NAMALWA (cell line): ENCODE measurements around the gene PCED1B.
"Not testable (repeated sequence)": the region's sequence is repeated elsewhere in the genome, so short reads cannot be mapped to it uniquely, and the experiment has no call there.

Experiments
- DNase-seq: peaks from one replicate; pipeline ENCODE4 v3.0.0-alpha.2; 2015; ENCODE audit warnings: low spot score

PCED1B gene

DNA sequence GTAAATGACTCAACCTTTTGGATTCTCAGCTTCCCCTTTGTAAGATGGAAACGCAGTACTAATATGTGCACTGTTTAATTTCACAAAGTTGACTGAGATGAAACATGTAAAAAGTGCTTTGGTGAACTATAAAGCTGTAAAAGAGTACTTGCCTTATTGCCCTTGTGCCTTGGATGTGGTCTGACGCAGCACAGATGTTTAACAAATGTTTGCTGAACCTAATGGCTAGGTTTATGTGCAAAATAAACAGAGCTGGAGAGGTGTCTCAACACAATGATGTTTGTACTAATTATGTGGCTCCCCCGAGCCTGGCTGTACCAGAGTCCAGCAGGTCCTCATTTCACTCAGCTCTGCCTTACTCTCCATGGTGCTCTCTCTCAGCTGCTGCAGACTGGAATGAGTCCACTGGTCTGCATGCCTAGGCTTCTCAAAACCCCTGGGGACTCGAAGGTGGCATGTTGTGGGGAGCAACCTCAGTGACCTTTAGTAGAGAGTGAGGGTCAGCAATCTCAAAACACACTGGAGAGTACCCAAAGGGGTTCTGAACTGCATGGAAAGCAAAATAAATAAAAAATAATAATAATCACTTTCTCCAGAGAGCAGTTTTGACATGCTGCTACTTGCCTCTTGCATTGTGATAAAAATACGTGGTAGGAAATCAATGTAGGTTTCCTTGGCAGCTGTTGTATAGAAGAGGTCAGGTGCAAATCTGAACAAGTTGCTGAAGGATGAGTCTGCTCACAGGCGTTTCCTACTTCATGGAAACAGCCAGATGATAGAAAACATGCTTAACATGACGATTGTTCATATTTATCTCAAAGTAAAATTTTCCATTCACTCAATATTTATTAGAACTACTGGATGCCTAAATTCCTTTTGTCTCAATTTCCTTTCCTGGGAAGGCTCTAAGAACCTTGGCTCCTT is 8.9 kb downstream of the PCED1B start:
- no peak for DNase-seq

DNA sequence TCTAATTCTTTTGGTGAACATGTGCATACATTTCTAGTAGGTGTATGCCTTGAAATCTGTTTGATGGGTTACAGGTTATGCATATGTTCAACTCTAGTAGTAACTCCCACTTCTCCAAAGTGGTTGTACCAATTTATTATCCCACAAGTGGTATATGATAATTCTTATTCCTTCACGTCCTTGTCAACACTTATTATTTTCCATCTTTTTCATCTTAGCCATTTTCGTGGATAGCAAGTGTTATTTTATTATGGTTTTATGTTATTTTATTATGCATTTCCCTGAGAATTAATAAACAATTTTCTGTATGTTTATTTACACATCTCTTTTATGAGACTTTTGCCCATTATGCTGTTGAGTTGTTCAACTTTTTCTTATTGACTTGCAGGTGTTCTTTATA is 11.6 kb downstream of the PCED1B start:
- DNase-seq, result no peak

DNA sequence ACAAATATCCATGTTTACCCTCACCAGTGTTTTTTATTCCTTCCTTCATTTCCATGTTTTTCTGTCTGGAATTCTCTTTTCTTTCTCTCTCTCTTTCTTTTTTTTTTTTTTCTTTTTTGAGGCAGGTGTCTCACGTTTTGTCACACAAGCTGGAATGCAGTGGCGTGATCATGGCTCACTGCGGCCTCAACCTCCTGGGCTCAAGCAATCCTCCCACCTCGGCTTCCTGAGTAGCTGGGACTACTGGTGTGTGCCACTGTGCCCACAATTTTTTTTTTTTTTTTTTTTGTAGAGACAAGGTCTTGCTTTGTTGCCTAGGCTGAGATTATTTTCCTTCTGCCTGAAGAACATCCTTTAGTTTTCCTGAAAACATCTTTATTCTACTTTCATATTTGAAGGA is 15.4 kb downstream of the PCED1B start:
- no peak for DNase-seq

DNA sequence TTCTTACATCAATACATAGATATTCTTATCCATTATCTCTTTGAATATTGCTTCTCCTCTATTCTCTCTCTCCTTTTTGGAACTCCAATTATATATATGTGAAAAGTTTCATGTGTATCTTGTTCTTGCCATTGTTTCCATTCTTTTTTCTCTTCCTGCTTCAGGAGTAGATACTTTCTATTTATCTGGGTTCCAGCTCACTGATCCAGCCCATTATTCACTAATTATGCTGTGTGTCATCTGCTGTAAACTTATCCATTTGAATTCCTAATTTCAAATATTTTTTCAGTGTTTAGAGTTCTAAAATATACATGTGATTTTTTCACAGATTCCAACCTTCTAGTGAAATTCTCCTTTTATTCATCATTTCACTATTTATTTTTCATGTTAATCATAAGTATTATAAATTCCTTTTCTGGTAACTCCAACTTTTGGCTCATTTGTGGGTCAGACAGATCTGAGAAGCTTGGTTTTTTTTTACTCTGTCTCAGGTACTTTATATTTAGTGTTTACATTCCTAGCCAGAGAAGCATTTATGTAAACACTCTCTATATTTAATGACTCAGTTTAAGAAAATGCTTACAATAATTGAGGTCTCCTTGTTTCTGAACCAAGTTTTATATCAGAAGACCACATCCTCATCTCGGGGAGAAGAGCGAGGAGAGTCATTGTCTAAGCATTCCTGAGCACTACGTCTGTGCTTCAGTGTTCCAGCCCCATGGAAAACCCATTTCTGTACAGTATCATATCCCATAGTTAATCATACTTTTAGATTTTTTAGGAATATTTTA is 16.2 kb downstream of the PCED1B start:
- DNase-seq, result no peak

DNA sequence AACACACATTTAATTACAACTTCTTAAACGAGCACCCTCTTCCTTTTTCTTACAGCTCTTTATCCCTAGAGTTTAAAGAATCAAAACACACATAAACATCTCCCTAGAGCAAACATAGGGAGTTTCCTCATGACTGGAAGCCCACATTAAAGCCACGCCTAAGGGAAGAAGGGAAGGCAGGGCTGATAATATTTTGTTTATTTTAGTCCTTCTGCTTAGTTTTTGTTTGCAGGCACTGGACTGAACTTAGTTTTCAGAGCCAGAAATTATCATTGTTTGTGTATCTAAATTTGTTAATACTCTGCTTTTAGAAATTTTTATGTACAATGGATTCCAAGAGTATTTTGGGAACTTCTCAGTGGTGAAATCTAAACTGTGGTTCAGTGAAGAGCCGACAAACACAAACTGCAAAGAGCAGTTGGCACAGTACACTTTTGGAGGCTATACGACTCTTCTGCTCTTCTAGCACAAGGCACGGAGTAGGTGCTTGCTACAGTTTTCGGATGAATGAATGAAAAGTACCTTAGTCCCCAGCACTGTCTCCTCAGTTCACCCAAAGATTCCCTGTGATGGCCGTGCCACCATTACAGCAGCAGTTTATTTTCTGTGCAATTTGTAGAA is 18.0 kb downstream of the PCED1B start:
- DNase-seq, result no peak

DNA sequence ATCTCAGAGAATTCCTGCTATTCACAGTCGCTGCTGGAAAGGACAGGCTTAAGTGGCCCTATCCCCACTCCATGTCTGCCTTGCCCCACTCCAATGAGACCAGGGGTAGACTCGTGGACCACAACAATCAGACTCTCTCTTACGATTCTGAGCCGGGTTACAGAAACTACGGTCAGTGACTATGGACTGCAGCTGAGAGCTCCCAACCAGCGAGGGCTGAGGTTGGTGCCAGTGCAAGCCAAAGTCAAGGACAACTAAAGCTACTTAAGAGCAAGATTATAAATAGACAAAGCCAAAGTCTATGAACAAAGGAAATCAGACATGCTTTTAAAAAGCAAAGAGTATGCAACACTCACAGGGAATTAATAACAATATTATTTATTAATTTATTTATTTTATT is 18.7 kb downstream of the PCED1B start:
- no peak for DNase-seq

DNA sequence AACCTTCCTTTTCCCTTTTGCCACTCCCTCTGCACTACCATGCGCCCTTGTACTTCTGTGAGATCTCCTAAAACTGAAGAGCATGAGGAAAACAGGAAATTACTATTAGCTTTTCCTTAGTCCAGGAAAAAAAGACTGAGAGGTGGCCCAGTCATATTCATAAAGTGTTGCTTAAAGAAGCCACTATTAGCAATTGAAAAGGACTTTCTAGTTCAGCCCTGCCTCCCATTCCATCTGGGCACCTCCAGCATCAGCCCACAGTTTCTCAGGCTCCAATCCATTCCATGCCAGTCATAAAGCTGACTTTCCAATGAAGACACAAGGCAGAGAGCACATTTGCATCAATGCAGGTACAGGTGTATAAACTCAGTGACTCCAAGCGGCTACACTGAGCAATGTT is 20.2 kb downstream of the PCED1B start:
- no peak for DNase-seq

DNA sequence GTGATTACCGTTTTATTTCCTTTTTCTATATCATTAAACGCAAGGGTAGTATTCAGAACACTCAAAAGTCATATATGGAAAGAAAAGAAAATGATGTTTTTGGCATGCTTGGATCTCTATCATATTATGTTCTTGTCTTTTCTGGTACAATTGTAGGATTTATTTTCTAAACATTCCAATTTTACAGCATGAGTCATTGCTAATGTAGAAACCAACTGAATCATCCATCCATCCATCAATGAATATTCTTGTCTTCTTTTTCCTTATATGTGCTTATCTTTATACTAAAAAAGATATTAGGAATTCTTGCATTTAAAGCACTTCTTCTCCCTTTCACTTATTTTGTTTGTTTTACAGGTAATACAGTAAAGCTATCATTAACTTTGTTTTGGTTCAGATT is 20.7 kb downstream of the PCED1B start:
- DNase-seq, result no peak

DNA sequence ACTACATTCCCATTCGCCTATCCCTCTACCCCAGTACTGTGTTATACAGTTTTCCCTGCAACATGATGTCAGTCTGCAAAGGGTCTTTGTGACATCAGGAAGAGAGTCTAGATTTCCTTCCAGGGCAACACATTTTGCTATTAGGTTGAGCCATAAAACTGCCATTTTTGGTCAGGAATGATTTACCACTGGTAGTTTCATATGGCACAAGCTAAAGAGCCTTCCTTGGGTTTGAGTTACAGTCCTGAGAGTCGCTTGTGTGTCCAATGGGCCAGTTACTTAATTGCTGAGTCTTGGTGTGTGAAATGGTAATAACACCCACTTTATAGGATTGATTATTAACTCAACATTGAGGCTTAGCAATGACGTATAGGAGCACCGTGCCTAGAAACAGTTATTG is 23.0 kb downstream of the PCED1B start:
- no peak for DNase-seq

DNA sequence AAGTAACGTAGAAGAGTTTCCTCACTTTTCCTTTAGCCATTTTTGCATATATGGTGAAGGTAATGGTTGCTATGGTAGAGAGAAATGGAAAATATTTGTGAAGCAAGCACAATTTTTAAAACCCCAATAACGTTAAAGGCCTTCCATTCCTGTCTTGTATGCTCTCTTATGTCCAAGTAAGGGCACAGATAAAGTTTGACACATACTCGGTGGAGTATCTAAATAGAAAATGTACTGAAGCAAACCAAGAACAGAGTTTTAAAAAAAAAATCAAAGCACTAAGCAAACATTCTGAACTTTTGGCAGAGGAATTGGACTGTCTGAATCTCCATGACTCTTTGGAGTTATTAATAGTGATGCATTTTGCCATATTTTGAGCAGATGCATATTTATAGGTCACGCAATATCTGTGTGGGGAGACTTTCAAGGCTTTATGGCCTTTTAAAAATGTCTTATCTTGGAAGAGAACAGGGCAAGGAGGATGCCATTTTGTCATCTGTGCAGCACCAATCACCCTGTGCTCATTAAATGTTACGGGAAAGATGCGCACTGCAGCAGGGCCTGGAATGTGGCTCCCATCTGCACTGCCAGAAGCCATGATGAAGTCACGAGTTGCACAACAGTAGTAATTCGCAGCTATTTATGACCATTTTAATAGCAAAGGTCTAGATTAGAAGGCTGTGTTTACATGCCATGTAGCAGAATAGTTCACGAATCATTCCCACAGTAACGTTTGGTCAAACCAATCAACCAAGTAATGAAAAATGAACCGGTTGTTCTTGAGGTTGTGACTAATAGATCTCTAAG is 23.6 kb downstream of the PCED1B start:
- DNase-seq, result no peak

DNA sequence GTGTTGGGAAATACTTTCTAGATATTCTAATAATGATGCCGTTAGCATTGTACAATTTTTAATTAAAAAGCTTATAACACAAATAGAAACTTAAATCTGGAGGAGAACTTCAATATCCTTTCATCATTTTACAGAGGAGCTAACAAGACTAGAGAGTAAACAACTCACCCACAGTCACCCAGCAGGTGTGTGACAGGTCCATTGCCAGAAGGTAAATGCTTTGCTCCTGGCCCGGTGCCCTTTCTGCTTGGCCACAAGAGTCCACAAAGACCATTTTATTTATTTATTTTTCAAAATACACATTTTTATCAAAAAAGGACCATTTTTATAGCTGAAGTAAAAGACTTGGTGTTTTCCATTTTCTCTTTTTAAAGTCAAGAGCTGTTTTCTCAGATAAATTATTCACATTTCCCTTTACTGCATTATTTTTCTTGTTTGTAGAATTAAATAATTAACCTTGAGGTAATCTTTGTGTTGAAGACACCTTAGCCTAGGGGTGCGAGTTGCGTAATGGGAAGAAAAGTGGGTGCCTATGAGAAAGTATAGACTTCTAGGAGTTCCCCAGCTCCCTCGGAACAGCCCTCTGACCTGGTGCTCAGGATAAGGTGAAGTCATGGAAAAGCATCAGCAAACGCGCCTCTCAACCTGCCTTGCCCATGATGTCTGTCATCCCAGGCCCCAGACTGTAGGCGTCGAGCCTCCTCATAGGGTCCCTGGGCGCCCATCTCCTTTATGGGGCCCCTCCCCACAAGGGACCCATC is 26.7 kb downstream of the PCED1B start:
- DNase-seq, result no peak

DNA sequence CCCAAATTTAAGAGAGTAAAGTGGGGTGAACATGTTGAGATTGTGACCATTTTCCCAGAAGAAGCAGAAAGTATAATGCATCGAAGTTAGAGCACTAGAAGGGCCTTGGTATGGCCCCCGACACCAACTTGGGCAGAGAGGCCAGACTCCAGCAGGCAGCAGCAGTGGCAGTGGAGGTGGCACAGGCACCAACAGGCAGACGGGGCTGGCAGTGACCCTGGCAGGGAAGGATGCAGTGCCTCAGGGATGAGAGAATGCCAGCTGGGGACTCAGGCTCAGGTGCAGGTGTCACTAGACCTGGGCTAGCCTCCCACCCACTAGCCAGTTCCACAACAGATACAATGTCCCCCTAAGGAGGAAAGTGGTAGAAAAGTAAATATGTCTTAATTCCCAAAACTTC is 28.0 kb downstream of the PCED1B start:
- DNase-seq, result no peak

DNA sequence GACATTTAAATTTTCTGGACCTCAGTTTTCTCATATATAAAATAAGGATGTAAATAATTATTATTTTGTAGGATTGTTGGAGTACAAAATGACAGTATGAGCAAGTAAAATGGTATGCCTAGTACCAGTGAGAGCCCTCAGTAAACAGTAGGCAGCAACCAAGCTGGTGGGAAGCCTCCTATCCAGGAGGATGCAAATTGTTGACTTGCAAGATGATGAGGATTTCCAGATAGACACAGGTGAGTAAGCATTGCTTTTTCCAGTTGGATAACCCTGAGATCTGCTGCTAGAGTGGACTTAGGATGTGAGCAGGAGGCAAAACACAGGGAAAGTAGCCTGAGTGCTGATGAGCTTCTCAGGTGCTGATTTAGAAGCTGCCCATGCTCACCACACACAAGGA is 28.5 kb downstream of the PCED1B start:
- DNase-seq, result no peak

DNA sequence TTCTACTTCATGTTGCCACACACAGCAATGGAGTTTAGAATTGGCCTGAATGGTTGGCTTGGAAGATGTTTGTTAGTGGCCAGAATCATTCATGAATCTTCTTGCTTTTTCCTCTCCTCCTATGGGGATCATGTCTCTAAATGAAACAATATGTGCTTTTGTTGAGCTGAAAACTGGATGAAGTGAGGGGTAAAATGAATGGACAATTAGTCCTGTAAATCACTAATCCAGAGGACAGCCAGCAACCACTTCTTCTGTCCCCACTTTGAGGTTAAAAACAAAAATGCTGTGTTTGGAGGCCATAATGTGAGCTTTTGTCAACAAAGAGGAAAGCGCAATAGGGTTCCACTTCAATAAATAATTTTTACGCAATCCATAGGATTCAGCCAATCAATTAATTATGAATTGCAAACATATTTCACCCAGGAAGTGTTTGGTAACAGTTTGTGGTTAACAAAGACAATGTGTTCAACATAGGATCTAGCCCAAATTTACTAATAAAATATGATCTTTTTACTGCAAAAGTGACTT is 30.7 kb downstream of the PCED1B start:
- no peak for DNase-seq

DNA sequence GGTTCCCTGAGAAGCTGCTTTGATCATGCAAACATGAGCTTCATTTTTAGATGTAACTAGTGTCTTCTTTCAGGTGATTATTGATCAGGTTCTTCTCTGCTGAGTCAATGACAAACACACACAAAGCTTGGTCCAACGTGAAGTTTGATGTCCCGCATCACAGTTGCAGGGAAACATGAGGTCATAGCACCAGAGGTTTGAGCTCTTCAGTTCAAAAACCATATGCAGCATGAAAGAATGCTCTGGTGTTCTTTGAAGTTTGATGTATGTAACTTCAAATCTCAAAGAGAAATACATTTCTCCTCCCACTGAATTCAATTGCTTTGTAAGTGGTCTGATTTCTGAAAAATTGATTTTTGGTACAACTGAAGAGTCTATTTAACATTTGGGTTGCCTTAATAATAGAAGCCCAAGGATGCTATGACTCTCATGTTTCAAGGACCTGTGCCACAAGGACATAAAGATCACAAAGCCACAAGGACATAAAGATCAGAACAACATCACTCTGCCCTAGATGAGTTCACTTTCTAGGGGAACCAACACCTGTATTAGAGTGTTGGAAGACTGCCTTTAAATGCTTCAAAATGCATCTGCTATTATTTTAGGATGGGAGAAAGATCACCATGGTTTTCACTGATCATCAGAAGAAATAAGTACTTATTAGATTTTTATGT is 31.4 kb downstream of the PCED1B start:
- no peak for DNase-seq

DNA sequence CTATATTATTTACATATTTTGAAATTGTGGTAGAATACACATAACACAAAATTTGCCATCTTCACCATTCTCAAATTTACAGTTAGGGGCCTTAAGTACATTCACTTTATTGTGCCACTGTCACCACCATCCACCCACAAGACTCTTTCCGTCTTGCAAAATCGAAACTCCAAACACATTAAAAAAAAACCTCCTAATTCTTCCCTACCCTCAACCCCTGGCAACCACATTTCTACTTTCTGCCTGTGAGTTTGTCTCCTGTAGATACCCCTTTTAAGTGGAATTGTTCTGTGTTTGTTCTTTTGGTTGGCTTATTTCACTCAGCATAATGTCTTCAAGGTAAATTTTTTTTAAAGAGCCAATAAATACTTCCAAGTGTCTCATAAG is 32.0 kb downstream of the PCED1B start:
- DNase-seq, result no peak

DNA sequence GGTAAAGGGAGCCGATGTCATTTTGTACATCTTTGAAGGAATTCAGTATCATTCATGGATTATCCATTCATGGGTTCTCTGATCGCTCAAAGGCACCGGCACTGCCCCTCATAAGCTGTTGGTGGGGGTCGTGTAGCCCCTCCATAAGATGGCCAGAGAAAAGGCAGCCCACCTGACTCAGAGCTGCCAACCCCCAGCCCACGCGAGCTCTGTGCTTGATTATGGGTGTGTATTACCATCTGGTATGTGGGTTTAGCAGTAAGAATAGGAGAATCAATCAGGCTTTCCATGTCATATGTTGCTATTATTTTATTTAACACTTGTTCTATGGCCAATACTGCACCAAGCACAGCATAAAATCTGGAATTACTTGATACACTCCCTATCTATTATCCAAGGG is 32.4 kb downstream of the PCED1B start:
- no peak for DNase-seq

DNA sequence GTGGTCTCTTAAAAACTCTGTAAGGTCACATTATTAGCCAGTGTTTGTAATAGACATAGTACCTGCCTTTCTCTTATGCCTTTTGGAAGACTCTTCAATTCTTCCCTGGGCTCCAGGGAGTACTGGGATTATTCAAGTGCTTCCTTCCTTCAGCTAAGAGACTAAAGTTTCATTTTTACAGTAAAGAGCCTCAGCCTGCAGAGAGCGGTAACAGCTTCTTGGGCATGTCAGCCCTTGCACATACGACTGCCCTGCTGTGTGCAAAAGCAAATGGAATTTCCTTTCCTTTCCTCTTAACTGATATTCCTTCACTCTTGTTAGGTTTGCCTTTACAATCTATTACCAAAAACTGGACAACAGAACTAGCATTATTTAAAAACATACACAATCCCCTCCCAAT is 33.3 kb downstream of the PCED1B start:
- no peak for DNase-seq

DNA sequence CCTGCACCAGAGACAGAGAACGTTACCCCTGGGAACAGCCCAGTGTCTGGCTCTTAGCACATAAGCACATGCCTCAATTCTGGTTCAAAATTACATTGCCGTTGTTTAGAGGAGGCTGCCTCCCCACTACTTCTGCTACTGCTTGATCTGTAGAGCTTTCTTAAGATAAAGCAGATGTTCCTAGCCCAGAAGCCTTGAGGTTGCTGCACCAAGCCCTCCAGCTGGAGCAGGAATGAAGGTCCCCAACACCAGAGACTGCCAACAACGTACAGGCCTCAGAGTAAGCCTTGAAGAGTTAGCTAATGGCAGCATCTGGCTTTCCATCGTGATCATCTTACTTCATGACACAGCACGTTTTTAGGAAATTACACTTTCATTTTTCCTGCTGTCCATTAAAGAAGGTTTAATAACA is 35.1 kb downstream of the PCED1B start:
- DNase-seq, result no peak

DNA sequence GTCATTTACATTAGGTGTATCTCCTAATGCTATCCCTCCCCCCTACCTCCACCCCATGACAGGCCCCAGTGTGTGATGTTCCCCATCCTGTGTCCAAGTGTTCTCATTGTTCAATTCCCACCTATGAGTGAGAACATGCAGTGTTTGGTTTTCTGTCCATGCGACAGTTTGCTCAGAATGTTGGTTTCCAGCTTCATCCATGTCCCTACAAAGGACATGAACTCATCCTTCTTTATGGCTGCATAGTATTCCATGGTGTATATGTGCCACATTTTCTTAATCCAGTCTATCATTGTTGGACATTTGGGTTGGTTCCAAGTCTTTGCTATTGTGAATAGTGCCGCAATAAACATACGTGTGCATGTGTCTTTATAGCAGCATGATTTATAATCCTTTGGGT is 37.9 kb downstream of the PCED1B start:
- not testable (repeated sequence) for DNase-seq

DNA sequence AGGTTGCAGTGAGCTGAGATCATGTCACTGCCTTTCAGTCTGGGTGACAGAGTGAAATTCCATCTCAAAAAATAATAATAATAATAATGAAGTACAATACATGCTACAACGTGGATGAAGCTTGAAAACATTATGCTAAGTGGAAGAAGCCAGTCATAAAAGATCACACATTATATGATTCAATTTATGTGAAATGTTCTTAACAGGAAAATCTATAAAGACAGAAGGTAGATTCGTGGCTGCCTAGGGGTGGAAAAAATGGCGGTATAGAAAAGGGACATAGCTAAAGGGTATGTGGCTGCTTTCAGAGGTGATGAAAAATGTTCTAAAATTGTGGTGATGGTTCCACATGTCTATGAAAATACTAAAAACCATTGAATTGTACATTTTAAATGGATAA is 41.3 kb downstream of the PCED1B start:
- DNase-seq, result no peak
